Stimulated activated naive B cell treated with anti-CD40 and anti-IgM and Interleukin-4, amounts not matched to agents 10 μg/mL and 1 μg/mL and 100 μg/mL, for 72 hours (primary cell): ENCODE data around the gene UBQLNL.

Source experiments
- ATAC-seq, 2 donors: fragments of 150-1000 bp; cut with Tn5 transposase; replicated peaks; 2 replicates each; pipeline ENCODE4 v1.10.0; 2021; ENCODE audit warnings: moderate library complexity in 1 of 2
- DNase-seq: peaks from one replicate; pipeline ENCODE4 v3.0.0; 2021
- H3K27ac Mint-ChIP-seq: one replicate; pipeline ENCODE4 v1.8.0; 2022; ENCODE audit warnings: mild to moderate bottlenecking, mixed read lengths
- H3K27me3 Mint-ChIP-seq, 2 donors: one replicate each; pipeline ENCODE4 v1.8.0; 2022; ENCODE audit warnings: mixed read lengths in 2 of 2
- H3K36me3 Mint-ChIP-seq, 2 donors: one replicate each; pipeline ENCODE4 v1.8.0; 2022; ENCODE audit warnings: mixed read lengths in 2 of 2, mild to moderate bottlenecking in 1 of 2
- H3K4me1 Mint-ChIP-seq, 2 donors: one replicate each; pipeline ENCODE4 v1.8.0; 2022; ENCODE audit warnings: mixed read lengths in 2 of 2, mild to moderate bottlenecking in 1 of 2
- H3K4me3 Mint-ChIP-seq, 2 donors: one replicate each; pipeline ENCODE4 v1.8.0; 2022; ENCODE audit warnings: mild to moderate bottlenecking in 2 of 2, mixed read lengths in 2 of 2, moderate library complexity in 1 of 2
- H3K9me3 Mint-ChIP-seq, 2 donors: one replicate each; pipeline ENCODE4 v1.8.0; 2022; ENCODE audit warnings: mixed read lengths in 2 of 2, mild to moderate bottlenecking in 1 of 2

UBQLNL gene

DNA sequence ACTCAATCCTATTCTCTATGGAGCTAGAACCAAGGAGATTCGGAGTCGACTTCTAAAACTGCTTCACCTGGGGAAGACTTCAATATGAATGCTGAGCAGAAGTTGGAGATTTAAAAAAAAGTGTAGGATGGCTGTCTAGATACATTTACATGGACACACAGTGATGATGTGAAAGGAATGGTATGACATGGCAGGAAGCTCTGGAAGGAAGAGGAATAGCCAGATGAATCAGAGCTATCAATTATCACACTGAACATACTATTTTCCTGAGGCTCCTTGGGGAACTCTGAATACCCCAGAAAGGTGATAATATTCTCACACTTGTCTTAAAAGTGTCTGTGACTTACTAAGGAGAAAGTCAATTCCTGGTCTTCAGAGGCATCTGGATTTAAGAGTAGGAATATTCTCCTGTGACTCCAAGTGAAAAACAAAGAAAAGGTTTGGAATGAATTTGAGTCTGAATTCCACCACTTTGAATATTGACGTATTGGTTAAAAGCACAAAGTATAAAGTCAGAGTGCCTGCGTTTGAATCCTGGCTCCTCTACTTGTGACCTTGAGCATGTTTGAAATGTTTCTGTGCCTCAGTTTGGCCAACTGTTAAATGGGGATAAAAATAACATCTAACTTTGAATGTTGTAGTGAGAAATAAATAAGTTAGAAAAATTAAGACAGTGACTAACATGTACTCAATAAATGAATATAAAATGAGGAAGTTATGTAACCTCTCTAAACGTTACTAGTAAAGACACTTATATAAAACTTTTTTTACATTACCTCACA lies 26.7 kb downstream of the UBQLNL start:
- no peak overlapping the region for H3K27ac Mint-ChIP-seq
- no peaks in the 10 kb centered on the region for H3K9me3 Mint-ChIP-seq
- ATAC-seq = no peak
- peaks cover 0 to 4% of the 10 kb centered on the region in 2 donors for H3K27me3 Mint-ChIP-seq
- H3K4me3 Mint-ChIP-seq = no peak overlapping the region
- no peak for DNase-seq
- no peaks in the 10 kb centered on the region for H3K36me3 Mint-ChIP-seq
- peaks cover 1 to 6% of the 10 kb centered on the region in 2 donors for H3K4me1 Mint-ChIP-seq

DNA sequence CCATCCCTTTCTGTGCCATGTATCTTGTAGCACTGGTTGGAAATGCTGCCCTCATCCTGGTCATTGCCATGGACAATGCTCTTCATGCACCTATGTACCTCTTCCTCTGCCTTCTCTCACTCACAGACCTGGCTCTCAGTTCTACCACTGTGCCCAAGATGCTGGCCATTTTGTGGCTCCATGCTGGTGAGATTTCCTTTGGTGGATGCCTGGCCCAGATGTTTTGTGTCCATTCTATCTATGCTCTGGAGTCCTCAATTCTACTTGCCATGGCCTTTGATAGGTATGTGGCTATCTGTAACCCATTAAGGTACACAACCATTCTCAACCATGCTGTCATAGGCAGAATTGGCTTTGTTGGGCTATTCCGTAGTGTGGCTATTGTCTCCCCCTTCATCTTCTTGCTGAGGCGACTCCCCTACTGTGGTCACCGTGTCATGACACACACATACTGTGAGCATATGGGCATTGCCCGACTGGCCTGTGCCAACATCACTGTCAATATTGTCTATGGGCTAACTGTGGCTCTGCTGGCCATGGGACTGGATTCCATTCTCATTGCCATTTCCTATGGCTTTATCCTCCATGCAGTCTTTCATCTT lies 27.6 kb downstream of the UBQLNL start:
- Mint-ChIP-seq H3K27me3 (peaks cover 0 to 6% of the 10 kb centered on the region in 2 donors), H3K9me3 (no peaks in the 10 kb centered on the region), H3K36me3 (no peaks in the 10 kb centered on the region), H3K4me3 (no peak overlapping the region), H3K4me1 (peaks cover 1 to 6% of the 10 kb centered on the region in 2 donors), H3K27ac (no peak overlapping the region)
- ATAC-seq (no peak), DNase-seq (no peak)

DNA sequence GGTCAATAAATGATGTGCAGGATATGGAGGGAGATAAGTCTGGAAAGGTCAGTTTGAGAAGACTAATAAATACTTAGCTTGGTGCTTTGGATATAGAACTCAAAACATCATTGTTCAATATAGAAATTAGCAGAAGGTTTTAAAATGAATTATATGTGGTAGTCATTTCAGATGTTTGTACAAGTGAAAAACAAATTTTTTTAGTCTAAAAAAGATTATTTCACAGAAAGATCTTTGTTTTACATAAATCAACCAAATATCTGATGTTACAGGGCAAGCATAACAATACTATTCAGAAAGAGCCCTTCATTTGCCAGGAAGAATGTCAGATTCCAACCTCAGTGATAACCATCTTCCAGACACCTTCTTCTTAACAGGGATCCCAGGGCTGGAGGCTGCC lies 28.1 kb downstream of the UBQLNL start, which contains the start of gene OR52D1:
TSS of gene OR52D1 (plus strand) at position 301 of the 400 bp plus-strand sequence. CDS start at position 323, 22 bp downstream.
- no peaks in the 10 kb centered on the region for H3K9me3 Mint-ChIP-seq
- no peak for DNase-seq
- H3K36me3 Mint-ChIP-seq = no peaks in the 10 kb centered on the region
- H3K27ac Mint-ChIP-seq = no peak within 1 kb of the TSS
- H3K4me3 Mint-ChIP-seq = no peak within 1 kb of the TSS
- peaks cover 1 to 6% of the 10 kb centered on the region in 2 donors for H3K4me1 Mint-ChIP-seq
- ATAC-seq = no peak
- peaks cover 0 to 9% of the 10 kb centered on the region in 2 donors for H3K27me3 Mint-ChIP-seq

- Mint-ChIP-seq H3K27me3 (peaks cover 0 to 9% of the 10 kb centered on the region in 2 donors), H3K36me3 (no peaks in the 10 kb centered on the region), H3K9me3 (no peaks in the 10 kb centered on the region), H3K4me1 (peaks cover 1 to 6% of the 10 kb centered on the region in 2 donors), H3K27ac (no peak overlapping the region), H3K4me3 (peak overlapping the region in 1 of 2 donors; percentile 8)
- DNase-seq (no peak), ATAC-seq (peak; percentile 82 to 84)
Measured at GRCh38 chr11:5486421-5486820, 30.1 kb downstream of the UBQLNL start.

DNA sequence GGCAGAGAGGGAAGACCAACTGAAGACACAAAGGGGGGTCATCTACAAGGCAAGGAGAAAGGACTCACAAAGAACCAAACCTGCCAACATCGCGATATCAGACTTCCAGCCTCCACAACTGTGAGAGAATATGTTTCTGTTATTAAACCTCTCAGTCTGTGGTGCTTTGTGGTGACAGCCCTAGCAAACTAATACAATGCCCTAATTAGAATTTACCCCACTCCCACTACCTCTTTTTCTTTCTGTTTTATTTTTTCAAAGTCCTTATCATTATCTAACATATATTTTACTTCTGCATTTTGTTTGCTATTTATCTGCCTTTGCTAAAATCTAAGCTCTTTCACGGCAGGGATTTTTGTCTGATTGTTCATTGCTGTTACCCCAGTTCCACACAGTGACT lies 30.5 kb downstream of the UBQLNL start:
- H3K36me3 Mint-ChIP-seq = no peaks in the 10 kb centered on the region

DNA sequence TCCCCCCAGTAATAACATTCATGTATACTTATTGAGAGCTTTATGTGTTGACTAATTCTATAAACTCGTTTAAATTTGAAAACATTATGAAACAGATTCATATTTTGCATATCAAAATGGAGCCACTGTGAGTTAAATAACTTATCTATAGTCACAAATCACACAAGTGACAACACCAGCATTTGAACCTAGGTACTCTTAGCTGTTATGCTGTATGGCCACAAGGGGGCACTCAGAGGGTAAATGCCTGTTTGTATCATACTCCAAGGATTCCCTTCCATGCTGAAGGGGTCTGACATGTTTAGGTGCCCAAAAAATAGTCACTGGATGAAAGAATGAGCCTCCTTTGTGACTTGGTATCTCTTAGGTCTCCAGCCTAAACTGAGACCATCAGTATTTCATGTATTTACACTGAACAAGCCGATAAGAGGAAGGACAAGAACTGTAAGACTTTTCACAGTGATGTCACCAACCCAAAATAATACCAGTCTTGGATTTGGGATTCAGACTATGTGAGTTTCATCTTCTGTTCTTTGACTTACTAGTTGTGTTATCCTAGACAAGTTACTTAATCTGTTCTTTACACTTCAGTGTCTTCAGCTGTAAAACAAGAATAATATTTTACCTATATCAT lies 40.2 kb downstream of the UBQLNL start:
- Mint-ChIP-seq H3K4me3 (no peak overlapping the region), H3K36me3 (no peaks in the 10 kb centered on the region), H3K4me1 (peaks cover 0 to 2% of the 10 kb centered on the region in 2 donors), H3K27me3 (peaks cover 18 to 23% of the 10 kb centered on the region in 2 donors), H3K27ac (no peak overlapping the region), H3K9me3 (no peaks in the 10 kb centered on the region)
- ATAC-seq (peak; percentile 42 to 64), DNase-seq (no peak)

More for the DNA sequence above, 30.5 kb downstream of the UBQLNL start:
- ATAC-seq (peak; percentile 67), DNase-seq (no peak)
- H3K4me3 Mint-ChIP-seq = peak overlapping the region in 1 of 2 donors; percentile 8
- H3K9me3 Mint-ChIP-seq = no peaks in the 10 kb centered on the region
- H3K4me1 Mint-ChIP-seq = peaks cover 1 to 6% of the 10 kb centered on the region in 2 donors
- peaks cover 0 to 5% of the 10 kb centered on the region in 2 donors for H3K27me3 Mint-ChIP-seq
- no peak overlapping the region for H3K27ac Mint-ChIP-seq

DNA sequence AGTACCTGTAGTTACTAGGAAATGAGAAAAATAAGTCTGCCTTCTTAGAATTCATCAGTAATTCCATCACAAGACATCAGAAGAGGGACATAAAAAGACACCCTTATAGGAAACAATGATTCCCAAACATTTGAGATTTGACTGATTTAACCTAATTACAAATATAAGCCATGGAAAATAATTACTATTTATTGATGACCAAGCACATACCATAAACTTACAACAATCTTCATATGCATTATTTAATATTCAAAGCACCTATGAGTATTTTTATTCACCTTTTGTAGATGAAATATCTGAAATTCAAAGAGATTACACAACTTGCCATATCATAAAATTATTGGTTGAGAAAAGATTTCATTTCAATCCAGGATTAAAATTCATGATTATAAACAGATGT lies 42.6 kb downstream of the UBQLNL start:
- DNase-seq (no peak), ATAC-seq (peak in 1 of 2 donors; percentile 50)
- peaks cover 18 to 28% of the 10 kb centered on the region in 2 donors for H3K27me3 Mint-ChIP-seq
- H3K27ac Mint-ChIP-seq = no peak overlapping the region
- no peak overlapping the region for H3K4me3 Mint-ChIP-seq
- H3K9me3 Mint-ChIP-seq = no peaks in the 10 kb centered on the region
- peaks cover 0 to 2% of the 10 kb centered on the region in 2 donors for H3K4me1 Mint-ChIP-seq
- H3K36me3 Mint-ChIP-seq = no peaks in the 10 kb centered on the region

DNA sequence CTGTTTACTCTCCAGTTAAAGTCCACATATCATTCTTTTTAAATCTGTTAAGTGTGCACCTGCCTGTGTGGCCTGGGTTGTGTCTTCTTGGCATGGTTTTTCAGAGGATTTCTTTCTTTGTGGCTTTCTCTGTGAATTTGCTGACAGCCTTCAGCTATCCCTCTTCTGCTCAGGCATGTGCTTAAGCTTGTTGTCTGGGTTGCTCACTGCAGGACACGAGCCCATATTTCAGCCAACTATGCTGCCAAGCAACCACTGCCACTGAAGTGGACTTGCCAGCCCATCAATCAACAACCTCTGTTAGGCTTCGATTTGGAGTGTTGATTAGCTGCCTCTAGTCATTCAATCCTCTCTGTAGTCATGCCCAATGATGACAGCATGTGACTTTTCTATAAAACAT lies 49.0 kb downstream of the UBQLNL start:
- Mint-ChIP-seq H3K27ac (no peak overlapping the region), H3K27me3 (peaks cover 9 to 15% of the 10 kb centered on the region in 2 donors), H3K9me3 (no peaks in the 10 kb centered on the region), H3K4me3 (no peak overlapping the region), H3K4me1 (no peaks in the 10 kb centered on the region), H3K36me3 (no peaks in the 10 kb centered on the region)
- ATAC-seq = no peak
- DNase-seq = no peak
